Bronchial epithelial cell (primary cell): ENCODE results near the gene ZNF883. TPM values are rescaled to one million over a fixed set of nuclear protein-coding genes. Genes with fewer than 3 reads are reported as not detected.

Experiments used
- DNase-seq: peaks from one replicate; pipeline ENCODE4 v3.0.0-alpha.2; 2010; ENCODE audit warnings: low read depth
- FAIRE-seq: peaks from 2 replicates; lab custom pipeline; 2011; peaks lifted over from hg19 to GRCh38; lab: Jason Lieb, UNC
- H3K27me3 ChIP-seq: 2 replicates; pipeline ENCODE4 v1.5.1; 2011; ENCODE audit warnings: low read length; ENCODE audit not compliant: control insufficient read depth, insufficient read depth
- H3K36me3 ChIP-seq: 2 replicates; pipeline ENCODE4 v1.5.1; 2011; ENCODE audit warnings: low read length; ENCODE audit not compliant: control insufficient read depth, insufficient read depth
- H3K4me3 ChIP-seq: 2 replicates; pipeline ENCODE4 v1.5.1; 2011; ENCODE audit warnings: mild to moderate bottlenecking, low read depth, low read length, control low read depth
- CTCF ChIP-seq: IDR thresholded peaks from 2 replicates; pipeline ENCODE4 v1.5.1; 2011; ENCODE audit warnings: mild to moderate bottlenecking, moderate library complexity, low read length, control low read depth, inconsistent platforms; ENCODE audit not compliant: insufficient read depth, severe bottlenecking
- total RNA-seq: library from RNA; depleted of rRNA; stranded (reverse); fragments of >200 nt; gene quantifications from 2 replicates; pipeline ENCODE4 v1.2.1, GENCODE V29; 2014

Gene ZNF883
- total RNA-seq, 1 donor from 2014 or later: 0.53 TPM

DNA sequence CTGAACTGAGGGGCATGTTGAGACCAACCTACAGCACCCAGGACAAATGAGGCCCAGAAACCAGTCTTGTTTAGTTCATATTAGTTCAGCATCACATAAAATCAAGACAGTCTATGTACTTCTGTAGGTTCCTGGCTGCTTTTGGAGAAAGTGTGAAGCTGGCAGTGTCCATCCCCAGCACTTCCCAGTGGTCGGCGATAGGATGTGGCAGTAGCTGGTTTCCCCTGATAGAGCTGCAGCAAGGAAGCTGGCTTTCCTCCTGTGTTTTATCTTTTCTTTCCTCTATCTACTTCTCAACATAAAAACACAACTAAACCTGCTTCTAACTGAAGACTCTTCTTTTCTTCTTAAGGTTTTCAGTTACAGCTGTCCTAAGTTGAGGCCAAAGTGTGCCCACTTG lies 78.3 kb downstream of the ZNF883 start:
- Histone ChIP-seq H3K4me3 (no peak overlapping the region), H3K27me3 (peaks cover 4% of the 10 kb centered on the region), H3K36me3 (no peaks in the 10 kb centered on the region)
- TF ChIP-seq CTCF: no peak
- DNase-seq: no peak
- FAIRE-seq: no peak

- TF ChIP-seq CTCF: peak; percentile 48
- FAIRE-seq (no peak), DNase-seq (peak; percentile 33)
- no peaks in the 10 kb centered on the region for H3K36me3 ChIP-seq
- no peak overlapping the region for H3K4me3 ChIP-seq
- H3K27me3 ChIP-seq: no peaks in the 10 kb centered on the region
These were observed 86.8 kb downstream of the ZNF883 start for GRCh38 chr9:112925058-112925641.

DNA sequence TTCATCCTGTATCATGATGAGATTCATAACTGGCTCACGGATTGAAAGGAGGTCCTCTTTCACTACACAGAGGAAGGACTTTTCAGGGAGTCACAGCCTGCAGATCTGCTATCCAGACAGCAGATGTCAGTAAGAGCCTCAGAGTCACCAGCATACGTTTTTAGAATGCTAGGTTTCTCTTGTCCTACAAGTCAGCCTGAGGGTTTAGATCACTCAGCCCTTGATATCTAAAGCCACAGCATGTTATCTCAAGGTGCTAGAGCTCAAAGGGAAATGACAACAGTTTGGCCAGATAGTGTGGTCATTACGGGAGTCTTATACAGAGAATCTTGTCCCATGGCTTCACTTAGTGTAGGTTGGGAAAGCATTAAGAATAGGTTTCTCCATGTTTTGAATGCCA lies 90.4 kb downstream of the ZNF883 start:
- H3K36me3 ChIP-seq: no peaks in the 10 kb centered on the region
- peak; percentile 93 for FAIRE-seq
- peak; percentile 61 for DNase-seq
- no peak overlapping the region for H3K4me3 ChIP-seq
- peak; percentile 68 for TF ChIP-seq CTCF
- H3K27me3 ChIP-seq: no peaks in the 10 kb centered on the region

- no peaks in the 10 kb centered on the region for H3K36me3 ChIP-seq
- H3K4me3 ChIP-seq: no peak overlapping the region
- TF ChIP-seq CTCF: no peak
- no peaks in the 10 kb centered on the region for H3K27me3 ChIP-seq
- DNase-seq: no peak
- no peak for FAIRE-seq
These were observed 94.0 kb downstream of the ZNF883 start for GRCh38 chr9:112917987-112918362.

GRCh38 chr9:112917047-112917986 lies 94.7 kb downstream of the ZNF883 start:
- no peak for FAIRE-seq
- H3K36me3 ChIP-seq: no peaks in the 10 kb centered on the region
- DNase-seq: peak; percentile 94
- H3K27me3 ChIP-seq: no peaks in the 10 kb centered on the region
- no peak for TF ChIP-seq CTCF
- H3K4me3 ChIP-seq: no peak overlapping the region
